ENCODE results near the gene APEX1.
"Not testable (repeated sequence)": the region's sequence is repeated elsewhere in the genome, so short reads cannot be mapped to it uniquely, and the experiment has no call there.

Gene APEX1

DNA sequence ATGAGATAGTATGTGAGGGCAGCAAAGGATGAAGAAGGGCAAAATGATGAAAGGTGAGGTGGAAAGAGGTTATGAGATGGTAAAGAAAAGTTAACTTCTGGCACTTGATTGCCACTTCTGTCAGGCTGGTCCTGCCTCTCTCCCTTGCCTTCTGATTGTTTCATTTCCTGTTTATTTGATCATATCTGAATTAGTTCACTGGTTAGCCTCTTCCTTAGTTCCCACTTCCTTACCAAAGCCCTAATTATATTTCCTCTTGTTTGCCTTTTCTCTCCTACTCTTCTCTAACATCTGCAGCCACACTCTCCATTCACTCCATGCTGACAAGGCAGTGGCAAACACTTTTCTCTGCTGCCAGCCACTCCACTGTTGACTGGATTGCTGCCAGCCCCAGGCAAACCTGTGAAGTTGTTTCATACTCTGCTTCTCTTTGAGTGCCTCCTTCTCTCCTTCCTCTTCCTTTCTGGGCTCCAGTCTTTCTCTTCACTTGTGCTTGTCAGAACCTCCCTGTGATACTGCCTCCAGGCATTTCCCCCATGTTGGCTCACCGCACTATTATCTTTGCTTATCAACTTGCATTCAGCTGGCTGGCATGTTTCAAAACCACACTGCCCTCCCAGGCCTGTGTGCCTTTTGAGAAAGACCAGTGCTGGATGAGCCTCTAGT lies 22.3 kb downstream of the APEX1 start:
- no peak for DNase-seq

DNA sequence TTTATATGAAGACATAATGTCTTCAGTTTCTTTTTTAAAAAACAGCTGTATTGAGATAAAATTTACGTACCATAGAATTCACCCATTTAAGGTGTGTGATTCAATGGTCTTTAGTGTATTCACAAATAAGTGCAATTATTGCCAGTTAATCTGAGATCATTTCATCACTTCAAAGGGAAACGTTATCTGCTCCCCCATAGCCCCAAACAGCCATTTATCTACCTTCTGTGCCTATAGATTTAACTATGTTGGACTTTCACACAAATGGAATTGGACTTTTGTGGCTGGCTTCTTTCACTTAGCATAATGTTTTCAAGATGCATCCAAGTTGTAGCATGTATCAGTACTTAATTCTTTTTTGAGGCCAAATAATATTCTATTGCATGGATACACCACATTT lies 23.9 kb downstream of the APEX1 start:
- no peak for DNase-seq

DNA sequence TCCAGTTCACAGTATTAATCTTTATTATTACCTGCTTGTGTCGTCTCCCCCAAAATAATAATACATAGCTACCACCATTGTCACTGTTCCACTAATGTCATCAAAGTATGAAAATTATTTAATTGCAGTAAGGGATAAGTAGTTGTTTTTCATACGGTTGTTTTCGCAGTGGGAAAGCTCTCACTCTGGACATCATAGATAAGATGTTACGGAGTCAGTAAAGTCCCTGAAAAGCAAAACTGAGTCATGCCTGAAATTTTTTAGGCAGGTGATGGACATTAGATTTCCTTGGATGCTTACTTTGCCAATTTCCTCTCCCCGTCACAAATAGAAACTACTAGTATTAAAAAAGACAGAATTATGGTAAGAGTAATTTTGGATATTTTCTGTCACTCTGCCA lies 27.4 kb downstream of the APEX1 start:
- DNase-seq, result no peak

DNA sequence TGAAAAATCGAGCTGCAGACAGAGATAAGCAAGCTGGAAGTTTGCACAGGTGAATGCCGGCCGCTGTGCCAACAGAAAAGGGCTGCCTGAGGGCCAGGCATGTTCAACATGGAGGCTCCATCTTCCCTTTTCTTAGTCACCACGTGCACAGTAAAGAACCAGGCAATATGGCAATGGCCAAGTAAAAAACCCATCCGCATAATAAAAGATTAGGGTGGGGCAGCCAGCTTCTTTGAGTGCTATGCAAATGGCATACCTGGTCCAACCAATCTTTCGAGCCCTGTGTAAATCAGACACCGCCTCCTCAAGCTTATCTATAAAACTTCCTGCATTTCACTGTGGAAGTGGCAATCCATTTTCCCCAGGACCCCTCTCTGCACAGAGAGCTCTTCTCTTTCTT lies 30.9 kb downstream of the APEX1 start:
- DNase-seq, result no peak

DNA sequence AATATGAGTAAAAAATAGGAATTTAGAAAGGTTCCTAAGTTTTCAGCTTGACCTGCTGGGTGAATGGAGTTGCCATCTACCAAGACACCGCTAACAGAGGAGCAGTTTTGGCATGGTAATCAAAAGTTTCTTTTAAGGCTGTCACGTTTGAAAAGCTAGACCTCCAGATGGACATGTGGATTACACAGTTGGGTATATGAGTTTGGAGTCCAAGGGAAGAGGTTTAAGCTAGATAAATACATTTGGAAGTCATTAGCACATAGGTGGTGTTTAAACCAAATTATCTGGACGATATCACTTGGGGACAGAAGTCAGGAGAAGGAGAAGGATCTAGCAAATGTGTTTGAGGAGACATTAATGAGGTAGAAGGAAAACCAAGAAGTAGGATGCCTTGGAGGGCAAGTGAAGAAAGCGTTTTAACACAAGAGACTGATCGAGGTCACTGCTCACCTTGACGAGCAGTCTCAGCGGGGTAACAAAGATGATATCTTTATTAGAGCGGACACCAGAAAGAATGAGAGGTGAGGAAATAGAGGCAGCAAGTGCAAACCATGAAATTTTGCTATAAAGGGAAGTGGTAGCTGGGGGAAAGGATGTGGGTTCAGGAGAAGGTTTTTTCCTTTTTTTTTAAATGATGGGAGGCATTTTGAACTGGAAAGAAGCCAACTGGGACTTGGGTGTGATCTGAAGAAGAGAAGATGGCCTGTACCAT lies 31.8 kb downstream of the APEX1 start:
- no peak for DNase-seq

DNA sequence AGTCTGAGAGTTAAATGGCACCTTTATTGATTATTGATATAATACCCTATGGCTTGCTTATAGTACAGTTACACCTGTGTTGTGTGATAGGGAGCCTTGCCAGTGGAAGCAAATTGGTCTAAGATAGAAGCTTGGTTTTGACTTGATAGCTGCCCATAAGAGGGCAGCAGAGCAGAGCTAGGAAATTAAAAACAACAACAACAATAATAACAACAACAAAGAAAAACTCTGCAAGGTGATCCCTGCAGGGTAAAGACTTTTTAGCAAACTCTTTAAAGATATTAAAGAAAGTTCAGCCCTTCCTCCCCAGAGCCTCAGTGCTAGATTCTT lies 32.3 kb downstream of the APEX1 start:
- DNase-seq, result no peak

DNA sequence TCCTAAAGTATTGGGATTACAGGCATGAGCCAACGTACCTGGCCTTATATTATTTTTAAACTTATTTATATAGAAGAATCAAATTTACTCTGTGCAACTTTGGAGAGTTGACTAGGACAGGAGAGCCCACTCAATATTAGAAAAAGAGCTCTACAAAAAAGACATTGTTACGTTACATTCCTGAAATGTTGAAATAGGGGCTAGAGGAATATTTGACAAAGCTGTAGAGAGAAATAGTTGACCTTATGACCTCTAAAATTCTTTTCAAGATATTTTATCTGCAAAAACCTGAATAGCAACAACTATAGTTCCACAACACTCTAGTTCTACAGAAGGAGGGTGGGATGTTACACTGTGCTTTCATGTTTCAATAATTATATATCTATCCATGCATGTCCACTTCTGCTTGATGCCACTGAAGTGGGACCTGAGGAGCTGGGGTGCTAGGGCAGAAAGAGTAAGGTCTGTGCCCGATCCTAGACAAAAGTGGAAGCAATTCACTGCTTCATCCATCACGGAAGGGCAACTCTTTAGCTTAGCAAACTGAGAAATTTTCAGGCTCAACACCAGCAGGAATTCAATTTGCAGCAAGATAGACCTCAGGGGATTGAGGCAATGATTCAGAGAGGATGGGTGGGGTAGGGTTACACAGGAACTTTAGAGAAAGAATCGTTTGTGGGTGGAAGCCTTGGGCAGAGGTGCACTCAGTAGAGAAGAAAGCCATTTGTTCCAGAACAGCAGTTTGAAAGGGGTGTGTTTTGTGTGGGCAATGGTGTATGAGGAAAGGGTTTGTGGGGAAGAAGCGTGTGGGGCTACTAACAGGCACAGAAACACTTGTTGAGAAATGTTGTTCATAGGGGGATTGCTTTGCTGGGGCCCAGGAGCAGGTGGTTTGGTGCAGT lies 34.3 kb downstream of the APEX1 start:
- no peak for DNase-seq

DNA sequence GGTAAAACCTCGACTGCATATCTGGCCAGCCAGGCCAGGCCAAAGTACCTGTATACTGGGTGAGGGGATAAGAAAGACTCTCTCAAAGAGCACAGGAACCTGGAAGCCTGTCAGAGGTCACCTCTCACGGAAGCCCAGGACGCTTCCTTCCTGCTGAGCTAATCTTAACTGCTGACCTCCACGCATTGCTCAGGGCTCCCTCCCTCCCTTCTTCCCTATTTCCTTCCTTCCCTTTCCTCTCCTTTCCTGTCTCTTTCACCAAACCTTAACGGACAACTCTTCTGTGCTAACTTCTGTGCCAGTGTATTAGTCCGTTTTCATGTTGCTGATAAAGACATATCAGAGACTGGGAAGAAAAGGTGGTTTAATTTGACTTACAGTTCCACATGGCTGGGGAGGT lies 35.5 kb downstream of the APEX1 start:
- DNase-seq, result no peak

DNA sequence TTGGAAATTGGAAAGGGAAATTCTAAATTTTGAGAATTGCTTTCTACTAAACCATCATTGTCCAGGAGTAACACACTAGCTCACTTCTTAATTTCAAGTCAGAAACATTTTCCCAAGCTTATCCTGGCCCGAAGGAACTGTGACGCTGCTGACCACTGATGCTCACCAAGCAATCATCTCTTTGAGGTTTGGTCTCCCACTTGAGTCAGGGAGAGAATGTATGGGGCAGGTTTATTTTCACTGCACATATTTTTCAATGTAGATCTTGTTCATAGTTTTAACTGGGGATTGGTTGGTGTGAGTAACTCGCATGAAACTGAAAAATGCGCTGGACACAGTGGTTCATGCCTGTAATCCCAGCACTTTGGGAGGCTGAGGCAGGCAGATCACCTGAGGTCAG lies 37.5 kb downstream of the APEX1 start:
- no peak for DNase-seq

DNA sequence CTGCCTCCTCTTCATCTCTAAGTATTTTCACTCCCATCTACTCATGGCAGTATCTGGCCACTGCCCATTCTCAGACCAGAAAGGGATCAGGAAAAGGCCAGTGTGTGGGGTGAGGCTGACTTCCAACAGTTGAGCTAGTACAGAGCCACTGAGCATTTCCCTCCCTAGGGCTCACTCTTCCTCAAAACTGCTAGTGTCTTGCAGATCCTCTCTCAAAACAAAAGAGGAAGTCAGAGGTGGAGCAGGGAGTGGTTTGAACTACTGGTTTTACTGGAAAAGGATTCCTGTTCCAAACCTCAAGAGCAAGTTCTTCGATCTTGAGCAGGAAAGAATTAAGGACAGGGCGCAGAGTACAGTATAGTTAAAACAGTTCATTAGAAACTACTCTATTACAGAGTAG lies 38.6 kb downstream of the APEX1 start:
- DNase-seq, result no peak

DNA sequence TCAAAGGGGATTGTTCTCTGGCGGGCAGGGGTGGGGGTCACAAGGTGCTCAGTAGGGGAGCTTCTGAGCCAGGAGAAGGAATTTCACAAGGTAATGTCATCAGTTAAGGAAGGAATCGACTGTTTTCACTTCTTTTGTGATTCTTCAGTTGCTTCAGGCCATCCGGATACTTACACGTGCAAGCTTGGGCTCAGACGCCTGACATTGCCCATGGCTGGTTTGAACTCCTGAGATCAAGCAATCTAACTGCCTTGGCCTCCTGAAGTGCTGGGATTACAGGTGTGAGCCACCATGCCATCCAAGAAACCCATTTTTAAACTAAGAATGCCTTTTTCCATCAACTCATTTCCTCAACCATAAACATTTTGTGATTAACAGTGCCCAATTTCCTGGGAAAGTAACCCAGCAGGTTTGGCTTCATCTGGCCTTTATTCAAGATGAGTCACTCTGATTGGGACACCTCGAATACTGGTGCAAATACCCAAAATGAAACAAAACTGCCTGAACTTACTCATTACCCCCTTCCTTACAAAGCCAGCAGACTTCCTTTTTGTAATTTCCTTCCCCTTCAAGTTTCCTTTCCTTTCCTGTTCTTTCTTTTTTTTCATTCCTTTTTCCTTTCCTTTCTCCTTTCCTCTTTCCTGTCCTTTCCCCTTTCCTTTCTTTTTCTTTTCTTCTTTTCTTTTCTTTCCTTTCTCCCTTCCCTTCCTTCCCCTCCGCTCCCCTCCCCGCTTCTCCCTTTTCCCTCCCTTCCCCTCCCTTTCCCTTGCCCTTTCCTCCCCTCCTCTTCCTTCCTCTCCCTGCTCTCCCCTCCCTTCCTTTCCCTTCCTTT lies 40.1 kb downstream of the APEX1 start:
- no peak for DNase-seq

DNA sequence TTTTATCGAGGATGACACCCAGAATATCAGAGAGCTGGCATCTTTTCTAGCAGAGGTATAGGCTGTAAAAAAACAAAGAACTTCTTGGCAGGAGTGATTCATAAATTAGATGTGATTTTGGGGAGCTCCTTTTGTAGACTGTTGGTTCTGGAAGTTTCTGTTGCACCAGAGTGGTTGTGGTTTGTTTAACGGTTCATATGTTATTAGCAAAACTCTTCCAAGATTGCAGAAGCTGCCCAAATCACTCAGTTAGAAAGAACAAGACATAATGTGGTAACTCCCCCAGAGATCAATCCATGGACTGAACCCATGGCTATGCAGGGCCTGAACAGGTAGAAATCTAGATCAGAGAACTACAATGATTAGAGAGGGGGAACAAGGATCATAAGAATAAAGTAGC lies 43.6 kb downstream of the APEX1 start:
- DNase-seq, result no peak

DNA sequence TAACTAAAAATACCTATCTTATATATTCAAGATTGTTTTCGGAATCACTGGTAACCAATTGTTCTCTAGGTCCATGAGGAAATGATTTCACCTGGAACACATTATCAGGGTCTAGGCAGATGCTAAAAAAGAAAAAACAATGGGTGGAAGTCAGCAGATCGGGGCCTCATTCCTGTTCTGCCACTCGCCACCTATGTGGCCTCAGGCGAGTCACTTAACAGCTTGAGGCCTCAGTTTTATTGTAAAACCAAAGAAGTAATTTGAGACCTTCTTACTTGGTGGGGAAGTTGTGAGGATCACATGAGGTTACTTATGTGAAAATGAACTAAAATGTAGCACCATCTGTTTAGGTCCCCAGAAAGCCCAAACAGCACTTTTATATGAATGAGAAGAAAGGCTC lies 44.1 kb downstream of the APEX1 start:
- no peak for DNase-seq

DNA sequence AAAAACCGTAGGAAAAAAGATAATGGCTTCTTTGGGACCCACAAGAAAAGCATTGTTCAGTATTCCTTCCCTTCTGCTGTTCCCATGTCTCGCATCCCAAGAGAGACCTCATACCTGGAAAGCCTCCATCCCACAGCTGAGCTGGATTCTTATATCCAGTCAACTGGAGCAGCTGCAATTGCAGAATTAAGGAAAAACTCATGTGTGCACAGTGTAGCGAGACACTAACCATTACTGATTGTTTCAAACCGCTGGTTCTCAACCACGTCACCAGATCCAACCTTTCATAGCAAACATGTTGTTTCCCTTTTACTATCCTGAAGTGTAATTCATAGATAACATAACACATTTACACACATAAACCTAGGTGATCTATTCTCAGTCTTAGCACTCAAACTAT lies 44.9 kb downstream of the APEX1 start:
- DNase-seq, result no peak

DNA sequence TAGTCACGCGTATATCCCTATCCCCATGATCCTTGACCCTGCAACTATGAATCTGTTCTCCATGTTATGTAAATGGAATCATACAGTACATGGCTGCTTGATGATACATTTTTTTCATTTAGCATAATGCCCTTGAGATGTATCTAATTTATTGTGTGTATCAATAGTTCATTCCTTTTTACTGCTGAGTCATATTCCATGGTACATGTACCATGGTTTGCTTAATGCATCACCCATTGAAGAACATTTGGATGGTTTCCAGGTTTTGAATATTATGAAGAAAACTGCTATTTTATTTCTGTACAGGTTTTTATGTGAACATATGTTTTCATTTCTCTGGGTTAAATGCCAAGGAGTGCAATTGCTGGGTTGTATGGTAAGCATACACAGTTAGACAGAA lies 46.3 kb downstream of the APEX1 start:
- DNase-seq, result no peak

DNA sequence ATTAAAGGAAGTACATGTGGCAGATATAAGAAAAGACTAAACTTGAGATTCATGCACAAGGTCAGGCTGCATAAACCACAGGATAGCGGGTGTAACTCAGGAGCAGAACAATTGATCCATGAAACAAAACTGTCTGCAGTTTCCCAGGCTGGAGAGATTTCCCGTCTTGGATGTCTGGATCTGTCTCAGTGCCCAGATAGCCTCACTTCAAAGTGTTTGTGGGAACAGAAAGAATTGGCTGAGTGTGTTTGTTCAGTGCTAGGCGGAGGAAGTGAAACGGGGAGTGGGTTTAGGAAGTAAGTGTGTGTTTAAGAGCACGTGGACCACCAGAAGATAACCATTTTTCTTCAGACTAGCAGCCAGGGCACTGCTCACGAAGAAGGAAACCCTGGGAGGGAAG lies 48.9 kb downstream of the APEX1 start:
- no peak for DNase-seq

DNA sequence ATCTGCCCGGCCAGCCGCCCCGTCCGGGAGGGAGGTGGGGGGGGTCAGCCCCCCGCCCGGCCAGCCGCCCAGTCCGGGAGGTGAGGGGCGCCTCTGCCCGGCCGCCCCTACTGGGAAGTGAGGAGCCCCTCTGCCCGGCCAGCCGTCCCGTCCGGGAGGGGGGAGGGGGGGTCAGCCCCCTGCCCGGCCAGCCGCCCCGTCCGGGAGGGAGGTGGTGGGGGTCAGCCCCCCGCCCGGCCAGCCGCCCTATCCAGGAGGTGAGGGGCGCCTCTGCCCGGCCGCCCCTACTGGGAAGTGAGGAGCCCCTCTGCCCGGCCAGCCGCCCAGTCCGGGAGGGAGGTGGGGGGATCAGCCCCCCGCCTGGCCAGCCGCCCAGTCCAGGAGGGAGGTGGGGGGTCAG lies 51.2 kb downstream of the APEX1 start:
- not testable (repeated sequence) for DNase-seq

DNA sequence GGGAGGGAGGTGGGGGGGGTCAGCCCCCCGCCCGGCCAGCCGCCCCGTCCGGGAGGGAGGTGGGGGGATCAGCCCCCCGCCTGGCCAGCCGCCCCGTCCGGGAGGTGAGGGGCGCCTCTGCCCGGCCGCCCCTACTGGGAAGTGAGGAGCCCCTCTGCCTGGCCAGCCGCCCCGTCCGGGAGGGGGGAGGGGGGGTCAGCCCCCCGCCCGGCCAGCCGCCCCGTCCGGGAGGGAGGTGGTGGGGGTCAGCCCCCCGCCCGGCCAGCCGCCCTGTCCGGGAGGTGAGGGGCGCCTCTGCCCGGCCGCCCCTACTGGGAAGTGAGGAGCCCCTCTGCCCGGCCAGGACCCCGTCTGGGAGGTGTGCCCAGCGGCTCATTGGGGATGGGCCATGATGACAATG lies 51.7 kb downstream of the APEX1 start:
- DNase-seq, result not testable (repeated sequence)

Measured in NCI-H1436 (cell line).